ENCODE measurements around the gene FASLG.
A peak's percentile ranks its signal among the peaks of the same experiment; 100 is the strongest.
"Not testable (repeated sequence)": the region's sequence is repeated elsewhere in the genome, so short reads cannot be mapped to it uniquely, and the experiment has no call there.

The FASLG gene

GRCh38 chr1:172688428-172689085, 29.7 kb downstream of the FASLG start:
- not testable (repeated sequence) for DNase-seq

- not testable (repeated sequence) for DNase-seq
Observed at GRCh38 chr1:172690925-172691324, 32.0 kb downstream of the FASLG start.

- DNase-seq = no peak
Observed at GRCh38 chr1:172697534-172698002, 38.7 kb downstream of the FASLG start.

- DNase-seq = no peak
Observed at GRCh38 chr1:172698224-172698623, 39.3 kb downstream of the FASLG start.

GRCh38 chr1:172699111-172699510, 40.2 kb downstream of the FASLG start:
- peak; percentile 72 for DNase-seq

- DNase-seq = peak; percentile 8
Observed at GRCh38 chr1:172699695-172700227, 40.9 kb downstream of the FASLG start.

- no peak for DNase-seq
Observed at GRCh38 chr1:172700556-172700955, 41.7 kb downstream of the FASLG start.

GRCh38 chr1:172704001-172704400, 45.1 kb downstream of the FASLG start:
- DNase-seq = no peak

- no peak for DNase-seq
Observed at GRCh38 chr1:172704420-172705210, 45.7 kb downstream of the FASLG start.

- peak; percentile 42 for DNase-seq
Observed at GRCh38 chr1:172708452-172708851, 49.5 kb downstream of the FASLG start.

- no peak for DNase-seq
Observed at GRCh38 chr1:172711558-172711957, 52.7 kb downstream of the FASLG start.

- DNase-seq = no peak
Observed at GRCh38 chr1:172713466-172713865, 54.6 kb downstream of the FASLG start.
